Heart left ventricle (tissue), 13 donors: ENCODE measurements around the gene ULK4.

Experiments
- CTCF ChIP-seq, 12 donors: fragments of 200-600 bp; sonication (generic) in 4 of 12; IDR thresholded peaks; one replicate each; pipeline versions ENCODE4 v1.5.0 to v1.8.0; 2018 to 2022; ENCODE audit warnings: antibody characterized with exemption in 12 of 12, mild to moderate bottlenecking in 5 of 12
- POLR2A ChIP-seq, 2 donors: fragments of 450-650 bp; IDR thresholded peaks; one replicate each; pipeline ENCODE4 v1.6.1; 2017; ENCODE audit warnings: antibody characterized with exemption in 2 of 2, mild to moderate bottlenecking in 2 of 2, moderate library complexity in 2 of 2
- donor health status: ischemic (EF 13 %, LVEDD 7.1; RV severe dilation, severe dysfunction).
- donor health status: DM: no; HTN: yes; CAD: no.
- donor health status: DM: no; HTN: no; CAD: no.
- donor health status: ischemic (EF 25% LVEDD 6.9; RV normal size, moderate dysfunction).
- donor health status: ischemic (EF 25% LVEDD 5.7; RV mildly dilated, moderate dysfunction).
- donor health status: ischemic (EF 35%, LVEDD 5.7; RV mildly dilated, moderate dysfunction).
- donor health status: nonischemic (EF 11% LVEDD 7.7; RV severe dilation, severe dysfunction).
- donor health status: DM: yes; HTN: yes; CAD: no.
- donor health status: PGD.
- donor health status: ischemic (EF 29% LVEDD 5.4; RV normal size, mild dysfunction).
- donor health status: nonischemic (EF 23%, LVEDD 6.1; RV moderate dilation, normal function).

- TF ChIP-seq POLR2A (IDR thresholded peaks at IDR 0.05): no peak
- no peak for TF ChIP-seq CTCF (IDR thresholded peaks at IDR 0.05)
Observed at GRCh38 chr3:41863024-41863423, 98.9 kb downstream of the ULK4 start.
